Psoas muscle (tissue), 8 donors: ENCODE measurements around the gene VIPR1. TPM values are rescaled to one million over a fixed set of nuclear protein-coding genes. Genes with fewer than 3 reads are reported as not detected.

Source experiments
- ATAC-seq, 4 donors: fragments of 200-7000 bp; cut with Tn5 transposase; one replicate each; pipeline ENCODE4 v1.9.1; 2020; ENCODE audit warnings: moderate library complexity in 3 of 4, mild to moderate bottlenecking in 2 of 4
- DNase-seq, 2 donors: peaks; one replicate each; pipeline ENCODE4 v3.0.0-alpha.2; 2020
- H3K27ac ChIP-seq: fragments of 200-600 bp; one replicate; pipeline ENCODE4 v1.8.0; 2022
- H3K27me3 ChIP-seq, 3 donors: fragments of 200-600 bp in 1 of 3; one replicate each; pipeline versions ENCODE4 v1.6.1 to v1.8.0; 2013 to 2022; ENCODE audit warnings: low read length in 2 of 3, mild to moderate bottlenecking in 2 of 3, moderate library complexity in 1 of 3; ENCODE audit not compliant: insufficient read depth in 3 of 3
- H3K36me3 ChIP-seq, 2 donors: fragments of 200-600 bp in 1 of 2; one replicate each; pipeline versions ENCODE4 v1.6.1 to v1.8.0; 2013 to 2022; ENCODE audit warnings: low read depth in 1 of 2, mild to moderate bottlenecking in 1 of 2, moderate library complexity in 1 of 2; ENCODE audit not compliant: insufficient read depth in 1 of 2
- H3K4me1 ChIP-seq: fragments of 200-600 bp; one replicate; pipeline ENCODE4 v1.8.0; 2022
- H3K4me3 ChIP-seq: fragments of 200-600 bp; one replicate; pipeline ENCODE4 v1.8.0; 2022; ENCODE audit warnings: mild to moderate bottlenecking
- H3K9me3 ChIP-seq: fragments of 200-600 bp; one replicate; pipeline ENCODE4 v1.8.0; 2022
- CTCF ChIP-seq: fragments of 200-600 bp; IDR thresholded peaks from one replicate; pipeline ENCODE4 v1.8.0; 2022; ENCODE audit warnings: antibody characterized with exemption
- WGBS, 3 donors: extraction: QIAGEN DNeasy Blood & Tissue Kit; methylation state at CpG; one replicate each; pipeline versions ENCODE4 v1.1.6 to v1.1.7; 2013; 5-methylcytosine and 5-hydroxymethylcytosine counted together
- intact Hi-C, 2 donors: fragments of 100-400 bp; cut with DNase I; formaldehyde crosslinking; loops; one replicate each; pipeline versions ENCODE4 v1.11.0 to v1.14.2; 2022
- polyA plus RNA-seq, 3 donors: library from polyadenylated mRNA; stranded (reverse); fragments of 200-250 nt; gene quantifications; one replicate each; pipeline ENCODE4 v1.2.3, GENCODE V29; 2013
- total RNA-seq, 4 donors: library from RNA; stranded (reverse); fragmentation: NEBNext Ultra II Directional in 2 of 4; extraction: Animal tissue kit (Norgen Biotek cat#: 25700) in 2 of 4; gene quantifications; one replicate each; pipeline versions ENCODE4 v1.2.1 to v1.2.4, GENCODE V29; 2021 to 2023
- donor health status: healthy with polysubstance abuse.
- donor health status: DM: no; HTN: no; CAD: no; lungs with moderate emphysema.
- donor health status: Bipolar disorder and iron deficiency.
- donor health status: healthy.
- donor health status: DM: yes; HTN: yes; CAD: no.
- donor health status: DM: no; HTN: no; CAD: no.
- donor health status: DM: no; HTN: no; CAD: no.
- donor health status: DM: yes; HTN: yes; CAD: no.

VIPR1 gene
- total and polyA plus RNA-seq, 7 donors = 0.28 to 1.8 (median 0.69) TPM

- intact Hi-C loops = no loop called here
- Histone ChIP-seq H3K36me3 (no peaks in the 10 kb centered on the region), H3K4me3 (no peak overlapping the region), H3K9me3 (no peaks in the 10 kb centered on the region), H3K27ac (no peak overlapping the region), H3K27me3 (no peaks in the 10 kb centered on the region), H3K4me1 (peaks cover 4% of the 10 kb centered on the region)
- 82 to 90% (median 82%) methylated on average over 3 of the region's 3 CpGs for WGBS, 3 donors
- no peak for ATAC-seq
- no peak for DNase-seq
- no peak for TF ChIP-seq CTCF
Measured at GRCh38 chr3:42491881-42492507, 10.4 kb upstream of the VIPR1 start.

- ATAC-seq = no peak
- Histone ChIP-seq H3K27ac (no peak overlapping the region), H3K4me1 (peaks cover 4% of the 10 kb centered on the region)
Measured at GRCh38 chr3:42492508-42493080, 9.8 kb upstream of the VIPR1 start.

GRCh38 chr3:42493126-42493797 lies 9.2 kb upstream of the VIPR1 start:
- WGBS, 3 donors = 79 to 88% (median 87%) methylated on average over 7 of the region's 7 CpGs
- DNase-seq (no peak), ATAC-seq (no peak)
- H3K27me3 ChIP-seq = no peaks in the 10 kb centered on the region
- H3K4me1 ChIP-seq = peaks cover 4% of the 10 kb centered on the region
- no peak overlapping the region for H3K4me3 ChIP-seq
- H3K27ac ChIP-seq = no peak overlapping the region
- TF ChIP-seq CTCF = no peak
- intact Hi-C loops = no loop called here
- H3K36me3 ChIP-seq = no peaks in the 10 kb centered on the region
- H3K9me3 ChIP-seq = no peaks in the 10 kb centered on the region

More at GRCh38 chr3:42492508-42493080, 9.8 kb upstream of the VIPR1 start:
- H3K9me3 ChIP-seq = no peaks in the 10 kb centered on the region
- no peaks in the 10 kb centered on the region for H3K36me3 ChIP-seq
- TF ChIP-seq CTCF = no peak
- intact Hi-C loops = no loop called here
- no peak overlapping the region for H3K4me3 ChIP-seq
- WGBS, 3 donors = 62 to 82% (median 77%) methylated on average over 6 of the region's 6 CpGs
- no peak for DNase-seq
- no peaks in the 10 kb centered on the region for H3K27me3 ChIP-seq

- peaks cover 4% of the 10 kb centered on the region for H3K4me1 ChIP-seq
- no peak for TF ChIP-seq CTCF
- no peaks in the 10 kb centered on the region for H3K9me3 ChIP-seq
- DNase-seq (no peak), ATAC-seq (no peak)
- H3K4me3 ChIP-seq = no peak overlapping the region
- no peak overlapping the region for H3K27ac ChIP-seq
- intact Hi-C loops = no loop called here
- H3K36me3 ChIP-seq = no peaks in the 10 kb centered on the region
- 88 to 95% (median 89%) methylated on average over 3 of the region's 3 CpGs for WGBS, 3 donors
- H3K27me3 ChIP-seq = no peaks in the 10 kb centered on the region
Measured at GRCh38 chr3:42493798-42494151, 8.7 kb upstream of the VIPR1 start.
